A549 (cell line): Measurements from ENCODE around the gene BLTP2.

Experiments used
- CEBPB ChIP-seq, 2 experiments: fragments of >200 bp in 1 of 2; sonication (Bioruptor Twin) in 1 of 2; formaldehyde crosslinking in 1 of 2; IDR thresholded peaks; 2 replicates each; pipeline ENCODE4 v1.6.1; 2012 to 2016
- CTCF ChIP-seq: fragments of >200 bp; sonication (Bioruptor Twin); formaldehyde crosslinking; IDR thresholded peaks from 3 replicates; pipeline ENCODE4 v1.5.1; 2016
- MYC ChIP-seq: IDR thresholded peaks from 2 replicates; pipeline ENCODE4 v1.6.1; 2012; ENCODE audit warnings: mild to moderate bottlenecking, inconsistent platforms, low read length, improper control_type of control experiment, borderline replicate concordance
- NR3C1 ChIP-seq: fragments of >200 bp; sonication (Bioruptor Twin); formaldehyde crosslinking; IDR thresholded peaks from 3 replicates; pipeline ENCODE4 v1.6.1; 2017
- RCOR1 ChIP-seq: fragments of 150-350 bp; IDR thresholded peaks from 2 replicates; pipeline ENCODE4 v1.6.1; 2014; ENCODE audit warnings: antibody characterized with exemption, low read length, low read depth
- RFX5 ChIP-seq: fragments of 450-650 bp; IDR thresholded peaks from 2 replicates; pipeline ENCODE4 v1.7.1; 2014; ENCODE audit warnings: antibody characterized with exemption, mild to moderate bottlenecking, moderate library complexity

GRCh38 chr17:28643983-28644786, 773 bp downstream of the BLTP2 start:
- TF ChIP-seq CEBPB (IDR thresholded peaks at IDR 0.05), result no peak
- peak; percentile 36; the same call in 2 of the 3 replicates for TF ChIP-seq CTCF
- TF ChIP-seq MYC, result no peak
- TF ChIP-seq RCOR1, result no peak
- TF ChIP-seq RFX5, result no peak
- no peak for TF ChIP-seq NR3C1
